ENCODE measurements around the gene TMEM120A.
A peak's percentile ranks its signal among the peaks of the same experiment; 100 is the strongest.

The TMEM120A gene

GRCh38 chr7:75957021-75957736, 37.2 kb downstream of the TMEM120A start:
- no peak for DNase-seq

GRCh38 chr7:75955331-75955955, 39.0 kb downstream of the TMEM120A start:
- DNase-seq, result no peak

DNA sequence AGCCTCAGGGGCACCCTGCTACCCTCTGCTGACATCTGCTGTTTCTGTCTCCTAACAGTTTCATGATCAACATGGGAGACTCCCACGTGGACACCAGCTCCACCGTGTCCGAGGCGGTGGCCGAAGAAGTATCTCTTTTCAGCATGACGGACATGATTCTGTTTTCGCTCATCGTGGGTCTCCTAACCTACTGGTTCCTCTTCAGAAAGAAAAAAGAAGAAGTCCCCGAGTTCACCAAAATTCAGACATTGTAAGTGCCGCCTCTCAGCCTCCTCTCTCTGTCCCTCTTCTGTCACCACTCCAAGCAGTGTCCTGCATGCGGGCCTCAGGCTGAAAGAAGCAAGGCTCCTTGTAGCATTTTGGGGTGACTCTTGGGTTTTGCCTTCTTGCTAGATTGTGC, 40.5 kb downstream of the TMEM120A start:
- no peak for DNase-seq

DNA sequence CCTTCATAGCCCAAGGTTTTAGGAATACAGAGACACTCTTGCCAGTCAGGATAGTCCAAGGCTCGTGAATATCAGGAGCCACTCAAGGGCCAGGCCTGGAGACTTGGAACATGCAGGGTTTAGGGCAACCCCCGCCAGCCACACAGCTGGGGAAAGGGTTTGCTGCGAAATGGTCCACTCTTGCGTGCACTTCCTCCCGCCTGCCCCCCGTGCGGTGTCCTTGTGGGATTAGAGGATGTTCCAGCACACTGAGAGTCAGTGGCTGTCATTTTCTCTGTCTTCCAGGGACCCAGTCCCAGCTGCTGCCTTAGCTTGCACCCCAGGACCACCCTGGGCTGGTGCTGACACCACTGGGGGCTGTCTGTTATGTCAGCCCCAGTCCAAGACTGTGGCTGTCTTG, 41.0 kb downstream of the TMEM120A start:
- no peak for DNase-seq

DNA sequence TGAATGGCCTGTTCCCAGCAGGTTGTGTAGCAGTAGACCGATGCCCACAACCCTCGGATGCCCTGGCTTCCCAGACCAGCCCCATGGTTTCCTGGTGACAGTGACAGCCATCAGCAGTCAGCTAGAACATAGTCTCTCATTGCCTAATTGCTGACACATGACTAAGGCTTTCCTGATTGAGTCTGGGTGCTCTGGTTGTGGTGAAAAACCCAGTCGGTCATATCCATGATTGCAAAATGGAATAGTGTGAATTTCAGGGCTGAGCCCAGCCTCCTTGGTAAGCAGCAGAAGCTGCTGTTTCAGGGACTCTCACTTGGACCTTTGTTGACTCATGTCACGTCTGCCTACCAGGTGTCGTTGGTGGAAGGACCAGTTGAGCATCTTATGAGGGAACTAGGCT, 42.9 kb downstream of the TMEM120A start:
- peak; percentile 68 for DNase-seq

DNA sequence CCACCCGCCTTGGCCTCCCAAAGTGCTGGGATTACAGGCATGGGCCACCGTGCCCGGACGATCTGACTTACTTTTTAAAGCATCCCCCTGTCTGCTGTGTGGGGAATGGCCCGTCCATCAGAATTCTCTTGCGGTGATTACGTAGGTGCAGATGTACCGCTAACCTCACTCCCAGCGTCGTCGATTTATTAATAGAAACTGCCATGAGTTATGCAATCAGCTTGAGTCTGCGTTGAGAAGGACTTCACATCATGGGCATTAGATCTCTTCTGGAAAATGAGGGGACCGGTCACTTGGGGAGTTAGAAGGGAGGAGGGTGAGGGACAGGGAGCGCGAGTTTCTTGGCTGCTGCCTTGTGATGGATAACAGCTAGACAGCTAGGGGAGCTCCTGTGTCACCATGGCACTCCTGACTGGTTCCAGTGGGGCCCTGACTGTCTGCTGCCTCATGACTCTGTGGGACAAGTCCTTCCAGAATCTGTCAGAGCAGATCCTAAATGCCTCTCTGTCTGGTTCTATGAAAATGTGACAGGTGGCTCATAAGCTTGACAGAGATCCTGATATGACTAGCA, 44.2 kb downstream of the TMEM120A start:
- DNase-seq, result no peak

GRCh38 chr7:75948179-75948578, 46.2 kb downstream of the TMEM120A start:
- no peak for DNase-seq

GRCh38 chr7:75946207-75946855, 48.1 kb downstream of the TMEM120A start:
- no peak for DNase-seq

- DNase-seq, result peak; percentile 66
Observed at GRCh38 chr7:75945297-75946168, 48.9 kb downstream of the TMEM120A start.

DNA sequence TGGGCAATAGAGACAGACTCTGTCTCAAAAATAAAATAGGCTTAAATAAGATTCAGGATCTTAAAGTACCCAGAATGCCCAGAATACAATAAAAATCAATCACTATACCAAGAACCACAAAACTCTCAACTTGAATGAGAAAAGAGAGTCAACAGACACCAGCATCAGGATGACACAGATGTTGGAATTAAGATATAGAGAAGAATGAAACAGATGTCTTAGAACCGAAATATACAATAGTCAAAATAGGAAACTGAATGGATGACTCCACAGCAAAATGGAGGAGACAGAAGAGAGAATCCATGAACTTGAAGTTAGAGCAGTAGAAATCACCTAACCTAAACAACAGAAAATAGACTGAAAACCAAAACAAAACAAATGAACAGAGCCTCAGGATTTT, 49.9 kb downstream of the TMEM120A start:
- DNase-seq, result no peak

GRCh38 chr7:75943864-75944263, 50.5 kb downstream of the TMEM120A start:
- no peak for DNase-seq

DNA sequence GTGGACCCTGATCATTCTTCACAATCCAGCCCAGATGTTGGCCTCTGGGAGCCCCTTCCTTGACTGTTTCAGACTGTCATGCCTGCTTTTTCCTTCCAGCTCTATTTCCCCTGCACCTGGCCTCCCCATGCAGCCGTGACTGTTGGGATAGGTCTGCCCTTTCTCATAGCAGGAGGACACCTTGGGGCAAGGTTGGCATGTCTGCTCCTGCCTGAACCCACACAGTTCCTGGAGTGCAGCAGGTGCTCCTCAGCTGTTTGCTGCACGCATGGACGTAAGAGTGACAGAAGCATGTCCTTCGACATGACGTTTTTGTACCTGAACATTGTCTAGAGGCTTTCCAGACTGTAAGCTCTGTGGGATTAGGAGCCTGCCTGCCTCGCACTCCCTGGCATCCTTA, 55.5 kb downstream of the TMEM120A start:
- no peak for DNase-seq

GRCh38 chr7:75937958-75938786, 56.2 kb downstream of the TMEM120A start:
- DNase-seq, result peak; percentile 40
